Vagina (tissue), 2 donors: ENCODE results near the gene B4GALT6.

Experiments
- CTCF ChIP-seq, 3 experiments: fragments of 450-650 bp in 2 of 3; fragments of 200-600 bp in 1 of 3; sonication (generic) in 1 of 3; IDR thresholded peaks; one replicate each; pipeline ENCODE4 v1.5.1; 2017 to 2019; ENCODE audit warnings: antibody characterized with exemption in 3 of 3, mild to moderate bottlenecking in 2 of 3, moderate library complexity in 2 of 3
- POLR2AphosphoS5 ChIP-seq, 2 donors: sonication (generic); formaldehyde crosslinking; IDR thresholded peaks; one replicate each; pipeline ENCODE4 v1.9.0; 2017; ENCODE audit warnings: antibody characterized with exemption in 2 of 2, mild to moderate bottlenecking in 2 of 2, low read depth in 1 of 2; ENCODE audit not compliant: insufficient read depth in 1 of 2

DNA sequence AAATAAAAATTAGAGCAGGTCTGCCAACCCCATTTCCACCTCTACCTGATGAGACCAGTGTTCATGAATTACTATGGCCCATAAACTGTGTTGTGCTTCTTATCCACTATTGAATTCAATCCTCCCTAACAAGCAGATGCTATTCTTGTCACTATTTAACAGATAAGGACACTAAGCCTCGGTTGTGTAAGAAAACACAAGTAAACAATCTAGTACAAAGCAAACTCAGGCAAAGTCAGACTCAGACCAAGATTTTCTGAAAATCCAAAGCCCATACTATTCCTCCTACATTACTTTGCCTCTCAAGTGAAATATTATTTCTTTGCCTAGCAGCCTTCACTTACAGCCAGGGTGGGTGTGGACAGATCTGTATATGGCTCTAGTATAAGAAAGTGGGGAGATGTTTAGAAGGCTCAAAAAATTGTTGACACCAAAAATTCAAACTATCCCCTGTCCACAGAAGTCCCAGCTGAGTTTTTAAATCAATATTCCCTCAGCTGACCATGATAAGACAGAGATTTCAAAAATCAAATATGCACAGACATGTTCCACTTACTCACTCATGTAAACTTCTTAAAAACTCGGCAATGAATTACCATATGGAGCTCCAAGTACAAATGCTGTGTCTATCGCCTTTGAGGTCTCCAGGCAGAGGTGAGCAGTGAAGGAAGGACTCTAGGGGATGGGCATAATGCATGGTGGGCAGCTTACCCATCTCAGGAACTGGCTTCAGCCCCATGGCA, 108.7 kb downstream of the B4GALT6 start:
- TF ChIP-seq CTCF (IDR thresholded peaks at IDR 0.05) (no peak), POLR2AphosphoS5 (IDR thresholded peaks at IDR 0.05; ENCODE audit: insufficient read depth in 1 of 2, low read depth in 1 of 2) (no peak)
